Gastroesophageal sphincter (tissue), 4 donors: Measurements from ENCODE around the gene RUFY1. TPM values are rescaled to one million over a fixed set of nuclear protein-coding genes. Genes with fewer than 3 reads are reported as not detected.

Experiments used
- ATAC-seq: fragments of 150-250 bp; one replicate; pipeline ENCODE4 v1.9.1; 2016; ENCODE audit warnings: mild to moderate bottlenecking, moderate library complexity
- H3K27ac ChIP-seq, 4 donors: fragments of 200-600 bp; sonication (generic) in 3 of 4; 1 replicate in 3 of 4; 2 replicates in 1 of 4; pipeline ENCODE4 v1.5.1; 2016 to 2019
- H3K27me3 ChIP-seq: fragments of 200-600 bp; sonication (generic); one replicate; pipeline ENCODE4 v1.5.1; 2019
- H3K36me3 ChIP-seq, 2 donors: fragments of 200-600 bp; sonication (generic); one replicate each; pipeline ENCODE4 v1.5.1; 2019; ENCODE audit warnings: control low read depth in 1 of 2
- H3K4me1 ChIP-seq, 3 donors: fragments of 200-600 bp; sonication (generic); 1 replicate in 2 of 3; 2 replicates in 1 of 3; pipeline ENCODE4 v1.5.1; 2016 to 2019; ENCODE audit warnings: control low read depth in 2 of 3
- H3K4me3 ChIP-seq, 2 donors: fragments of 200-600 bp; sonication (generic); one replicate each; pipeline ENCODE4 v1.5.1; 2019; ENCODE audit warnings: mild to moderate bottlenecking in 1 of 2, moderate library complexity in 1 of 2
- H3K9me3 ChIP-seq, 3 donors: fragments of 200-600 bp; sonication (generic); one replicate each; pipeline ENCODE4 v1.5.1; 2017 to 2019; ENCODE audit warnings: control low read depth in 2 of 3
- CTCF ChIP-seq, 4 experiments: fragments of 200-600 bp in 2 of 4; fragments of 450-650 bp in 2 of 4; sonication (generic) in 1 of 4; IDR thresholded peaks; one replicate each; pipeline ENCODE4 v1.5.1; 2017 to 2019; ENCODE audit warnings: antibody characterized with exemption in 4 of 4, mild to moderate bottlenecking in 2 of 4, moderate library complexity in 2 of 4
- EP300 ChIP-seq: sonication (generic); formaldehyde crosslinking; IDR thresholded peaks from one replicate; pipeline ENCODE4 v1.6.1; 2017; ENCODE audit warnings: antibody characterized with exemption, mild to moderate bottlenecking
- POLR2A ChIP-seq, 2 donors: fragments of 450-650 bp; IDR thresholded peaks; one replicate each; pipeline ENCODE4 v1.6.1; 2017; ENCODE audit warnings: antibody characterized with exemption in 2 of 2, mild to moderate bottlenecking in 2 of 2, moderate library complexity in 1 of 2
- POLR2AphosphoS5 ChIP-seq: sonication (generic); formaldehyde crosslinking; IDR thresholded peaks from one replicate; pipeline ENCODE4 v1.6.1; 2017; ENCODE audit warnings: antibody characterized with exemption
- WGBS, 2 donors: methylation state at CpG; one replicate each; pipeline ENCODE4 v1.1.5; 2018; ENCODE audit warnings: low coverage in 1 of 2; 5-methylcytosine and 5-hydroxymethylcytosine counted together
- total RNA-seq, 4 donors: library from RNA; depleted of rRNA; stranded (reverse); fragments of >200 nt; gene quantifications; one replicate each; pipeline ENCODE4 v1.1.0, GENCODE V29; 2016

Gene RUFY1
- total RNA-seq, 4 donors from 2014 or later, result 38.1 to 59.0 (median 54.8) TPM

- H3K4me3 ChIP-seq, result no peak overlapping the region
- H3K9me3 ChIP-seq, result no peaks in the 10 kb centered on the region
- ATAC-seq, result no peak
- TF ChIP-seq CTCF (IDR thresholded peaks at IDR 0.05) (no peak), POLR2AphosphoS5 (no peak)
- H3K4me1 ChIP-seq, result peaks cover 0 to 98% (median 31%) of the 10 kb centered on the region in 3 donors
- H3K27ac ChIP-seq, result peak overlapping the region in 3 of 4 donors; percentile 66 to 74 (median 72)
- peaks cover 7 to 94% of the 10 kb centered on the region in 2 donors for H3K36me3 ChIP-seq
- no peaks in the 10 kb centered on the region for H3K27me3 ChIP-seq
- 26 to 41% methylated on average over 2 of the region's 8 CpGs for WGBS, 2 donors
These were observed 59.4 kb downstream of the RUFY1 start for GRCh38 chr5:179609834-179610108.

GRCh38 chr5:179610109-179610902, 60.0 kb downstream of the RUFY1 start:
- no peak for TF ChIP-seq CTCF (IDR thresholded peaks at IDR 0.05)
- peak; percentile 3 for TF ChIP-seq POLR2AphosphoS5
- TF ChIP-seq POLR2A (IDR thresholded peaks at IDR 0.05), result no peak
- TF ChIP-seq EP300, result no peak
- peak overlapping the region in 1 of 2 donors; percentile 9 for H3K4me3 ChIP-seq
- H3K27ac ChIP-seq, result peak overlapping the region in 3 of 4 donors; percentile 66 to 74 (median 72)
- H3K27me3 ChIP-seq, result no peaks in the 10 kb centered on the region
- ATAC-seq, result peak; percentile 70
- 49 to 51% methylated on average over 13 to 15 of the region's 23 CpGs for WGBS, 2 donors
- H3K36me3 ChIP-seq, result peaks cover 7 to 98% of the 10 kb centered on the region in 2 donors
- H3K9me3 ChIP-seq, result no peaks in the 10 kb centered on the region
- peaks cover 1 to 98% (median 31%) of the 10 kb centered on the region in 3 donors for H3K4me1 ChIP-seq

- Histone ChIP-seq H3K4me1 (peaks cover 3 to 98% (median 31%) of the 10 kb centered on the region in 3 donors), H3K27ac (peak overlapping the region in 3 of 4 donors; percentile 66 to 74 (median 72)), H3K36me3 (peaks cover 9 to 98% of the 10 kb centered on the region in 2 donors), H3K9me3 (no peaks in the 10 kb centered on the region), H3K27me3 (no peaks in the 10 kb centered on the region), H3K4me3 (no peak overlapping the region)
- TF ChIP-seq CTCF (IDR thresholded peaks at IDR 0.05) (no peak), POLR2AphosphoS5 (no peak), EP300 (no peak)
- ATAC-seq, result no peak
These were observed 60.5 kb downstream of the RUFY1 start for GRCh38 chr5:179610903-179611265.

- whole genome bisulfite sequencing, 2 donors, result 68 to 77% methylated on average over 17 to 21 of the region's 21 CpGs
- no peak for ATAC-seq
- no peaks in the 10 kb centered on the region for H3K27me3 ChIP-seq
- peaks cover 26 to 98% of the 10 kb centered on the region in 2 donors for H3K36me3 ChIP-seq
- peak overlapping the region in 1 of 4 donors; percentile 14 for H3K27ac ChIP-seq
- H3K4me3 ChIP-seq, result no peak overlapping the region
- H3K4me1 ChIP-seq, result peaks cover 5 to 98% (median 34%) of the 10 kb centered on the region in 3 donors
- no peaks in the 10 kb centered on the region for H3K9me3 ChIP-seq
- TF ChIP-seq POLR2AphosphoS5 (peak; percentile 15), CTCF (IDR thresholded peaks at IDR 0.05) (no peak)
These were observed 62.5 kb downstream of the RUFY1 start for GRCh38 chr5:179612577-179613459.
